Gastrocnemius medialis (tissue), 4 donors: Measurements from ENCODE around the gene ATAD3C.

Experiments
- CTCF ChIP-seq, 5 experiments: fragments of 450-650 bp in 3 of 5; fragments of 200-600 bp in 2 of 5; sonication (generic) in 2 of 5; IDR thresholded peaks in 4 of 5; conservative IDR thresholded peaks in 1 of 5; 1 replicate in 4 of 5; 2 replicates in 1 of 5; pipeline ENCODE4 v1.5.1; 2016 to 2019; ENCODE audit warnings: antibody characterized with exemption in 5 of 5, mild to moderate bottlenecking in 3 of 5, moderate library complexity in 3 of 5
- POLR2A ChIP-seq, 2 donors: fragments of 450-650 bp; IDR thresholded peaks; one replicate each; pipeline ENCODE4 v1.6.1; 2017; ENCODE audit warnings: antibody characterized with exemption in 2 of 2, mild to moderate bottlenecking in 2 of 2, moderate library complexity in 2 of 2

GRCh38 chr1:1430992-1431844 is 18.3 kb upstream of the ATAD3C start:
- no peak for TF ChIP-seq CTCF (IDR thresholded peaks at IDR 0.05 in 4 of 5, conservative IDR thresholded peaks at IDR 0.05 in 1 of 5)
- TF ChIP-seq POLR2A (IDR thresholded peaks at IDR 0.05), result no peak
